Osteoblast (primary cell): ENCODE data around the gene STUB1. TPM values are rescaled to one million over a fixed set of nuclear protein-coding genes. Genes with fewer than 3 reads are reported as not detected.
A peak's percentile ranks its signal among the peaks of the same experiment; 100 is the strongest.

Experiments
- DNase-seq: peaks from one replicate; pipeline ENCODE4 v3.0.0; 2011; ENCODE audit warnings: low spot score, mixed read lengths; ENCODE audit not compliant: insufficient read length; ENCODE audit errors: missing footprints
- H2AFZ ChIP-seq: 2 replicates; pipeline ENCODE4 v1.6.0; 2011; ENCODE audit warnings: mild to moderate bottlenecking, low read length
- H3K27ac ChIP-seq: 2 replicates; pipeline ENCODE4 v1.5.1; 2011; ENCODE audit warnings: mild to moderate bottlenecking, low read depth, low read length, moderate library complexity
- H3K27me3 ChIP-seq: 2 replicates; pipeline ENCODE4 v1.6.0; 2012; ENCODE audit warnings: mild to moderate bottlenecking, control low read depth, inconsistent platforms, low read length, moderate library complexity; ENCODE audit not compliant: insufficient read depth
- H3K36me3 ChIP-seq: 2 replicates; pipeline ENCODE4 v1.5.1; 2011; ENCODE audit warnings: mild to moderate bottlenecking, low read length, control low read depth, moderate library complexity; ENCODE audit not compliant: insufficient read depth
- H3K4me1 ChIP-seq: 2 replicates; pipeline ENCODE4 v1.5.1; 2011; ENCODE audit warnings: mild to moderate bottlenecking, low read length, control low read depth, moderate library complexity; ENCODE audit not compliant: insufficient read depth
- H3K4me2 ChIP-seq: 2 replicates; pipeline ENCODE4 v1.6.0; 2011; ENCODE audit warnings: mild to moderate bottlenecking, low read length; ENCODE audit not compliant: insufficient read depth
- H3K4me3 ChIP-seq: fragments of 200-600 bp; sonication (generic); 3 replicates; pipeline ENCODE4 v1.5.1; 2012; ENCODE audit warnings: mild to moderate bottlenecking, low read length, inconsistent platforms; ENCODE audit not compliant: insufficient read depth
- H3K79me2 ChIP-seq: 2 replicates; pipeline ENCODE4 v1.6.0; 2012; ENCODE audit warnings: mild to moderate bottlenecking, low read length, control low read depth, inconsistent platforms; ENCODE audit not compliant: insufficient read depth
- H3K9me3 ChIP-seq: 2 replicates; pipeline ENCODE4 v1.5.1; 2011; ENCODE audit warnings: low read depth, low read length, control low read depth
- H4K20me1 ChIP-seq: 2 replicates; pipeline ENCODE4 v1.6.0; 2012; ENCODE audit warnings: mild to moderate bottlenecking, low read length, control low read depth; ENCODE audit not compliant: insufficient read depth
- CTCF ChIP-seq: IDR thresholded peaks from 2 replicates; pipeline ENCODE4 v1.5.1; 2011; ENCODE audit warnings: mild to moderate bottlenecking, low read depth, low read length, moderate library complexity; ENCODE audit errors: extremely low read depth
- total RNA-seq: library from RNA; depleted of rRNA; stranded (reverse); fragments of >200 nt; gene quantifications from 2 replicates; pipeline ENCODE4 v1.2.3, GENCODE V29; 2012

The STUB1 gene
- total RNA-seq, 1 donor, result 102 TPM

- Histone ChIP-seq H2AFZ (peak overlapping the region; percentile 94), H3K36me3 (no peaks in the 10 kb centered on the region), H4K20me1 (peaks cover 4% of the 10 kb centered on the region), H3K4me1 (peaks cover 6% of the 10 kb centered on the region), H3K79me2 (peaks cover 14% of the 10 kb centered on the region), H3K27ac (no peak overlapping the region), H3K9me3 (no peaks in the 10 kb centered on the region), H3K27me3 (no peaks in the 10 kb centered on the region), H3K4me2 (peak overlapping the region; percentile 98), H3K4me3 (peak overlapping the region; percentile 90)
- no peak for TF ChIP-seq CTCF
- peak; percentile 100 for DNase-seq
Measured at GRCh38 chr16:637081-638018, 42.9 kb upstream of the STUB1 start.

- no peak overlapping the region for H2AFZ ChIP-seq
- no peak overlapping the region for H3K27ac ChIP-seq
- peaks cover 9% of the 10 kb centered on the region for H3K4me1 ChIP-seq
- no peak overlapping the region for H3K4me2 ChIP-seq
- peaks cover 21% of the 10 kb centered on the region for H3K79me2 ChIP-seq
- peaks cover 6% of the 10 kb centered on the region for H4K20me1 ChIP-seq
- no peaks in the 10 kb centered on the region for H3K27me3 ChIP-seq
- no peaks in the 10 kb centered on the region for H3K9me3 ChIP-seq
- no peak for DNase-seq
- H3K4me3 ChIP-seq, result no peak overlapping the region
- no peak for TF ChIP-seq CTCF
- no peaks in the 10 kb centered on the region for H3K36me3 ChIP-seq
Measured at GRCh38 chr16:638034-638543, 42.1 kb upstream of the STUB1 start.

GRCh38 chr16:638836-639235 is 41.4 kb upstream of the STUB1 start:
- Histone ChIP-seq H3K4me2 (no peak overlapping the region), H3K79me2 (peaks cover 23% of the 10 kb centered on the region), H4K20me1 (peaks cover 8% of the 10 kb centered on the region), H3K4me3 (no peak overlapping the region), H3K27me3 (no peaks in the 10 kb centered on the region), H3K9me3 (no peaks in the 10 kb centered on the region), H2AFZ (no peak overlapping the region), H3K36me3 (no peaks in the 10 kb centered on the region), H3K27ac (no peak overlapping the region), H3K4me1 (peaks cover 10% of the 10 kb centered on the region)
- no peak for DNase-seq
- TF ChIP-seq CTCF, result no peak

- no peaks in the 10 kb centered on the region for H3K9me3 ChIP-seq
- H3K4me1 ChIP-seq, result peaks cover 4% of the 10 kb centered on the region
- H3K4me3 ChIP-seq, result peak overlapping the region; percentile 83
- no peak overlapping the region for H3K27ac ChIP-seq
- H2AFZ ChIP-seq, result no peak overlapping the region
- H3K36me3 ChIP-seq, result no peaks in the 10 kb centered on the region
- H4K20me1 ChIP-seq, result peaks cover 3% of the 10 kb centered on the region
- no peak for DNase-seq
- peaks cover 17% of the 10 kb centered on the region for H3K79me2 ChIP-seq
- no peaks in the 10 kb centered on the region for H3K27me3 ChIP-seq
- H3K4me2 ChIP-seq, result peak overlapping the region; percentile 86
- no peak for TF ChIP-seq CTCF
Measured at GRCh38 chr16:640614-641013, 39.6 kb upstream of the STUB1 start.
